Fibroblast of the conjunctiva (primary cell): ENCODE measurements around the gene TMEM94.
"Not testable (repeated sequence)": the region's sequence is repeated elsewhere in the genome, so short reads cannot be mapped to it uniquely, and the experiment has no call there.

Source experiments
- DNase-seq: peaks from one replicate; pipeline ENCODE4 v3.0.0-alpha.2; 2010; ENCODE audit warnings: low read depth

The TMEM94 gene

DNA sequence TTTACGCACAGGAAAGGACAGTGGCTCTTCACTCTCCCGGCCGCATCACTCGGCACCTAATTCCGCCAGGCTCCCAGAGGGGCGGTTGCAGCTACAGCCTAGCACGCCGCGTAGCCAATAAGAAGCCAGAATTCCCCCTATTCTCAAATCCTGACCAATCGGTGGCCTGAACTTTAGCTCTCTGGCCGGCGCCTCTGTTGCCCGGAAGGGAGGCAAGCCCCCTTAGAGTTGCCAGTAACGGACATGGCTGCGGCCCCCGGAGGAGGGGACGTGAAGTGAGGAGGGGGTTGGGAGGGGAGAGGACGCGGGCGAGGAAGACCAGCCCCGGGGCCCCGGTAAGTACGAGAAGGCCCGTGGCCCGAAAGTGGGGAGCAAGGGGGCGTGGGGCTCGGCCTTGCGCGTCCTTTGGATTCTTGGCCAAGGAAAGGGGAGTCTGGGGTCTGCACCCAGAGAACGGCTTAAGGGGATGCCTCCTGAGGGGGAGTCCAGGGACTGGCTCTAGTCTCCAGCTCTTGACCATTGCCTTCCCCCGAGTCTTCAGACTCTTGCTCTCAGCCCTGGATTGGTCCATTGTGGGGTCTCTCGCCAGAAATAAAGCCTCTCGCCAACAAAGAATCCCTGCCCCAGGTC is at the start of gene TMEM94:
TSS of gene TMEM94 (plus strand) at position 219 of the 630 bp plus-strand sequence. CDS start 15,271 bp downstream, outside the sequence.
- DNase-seq: peak; percentile 97

DNA sequence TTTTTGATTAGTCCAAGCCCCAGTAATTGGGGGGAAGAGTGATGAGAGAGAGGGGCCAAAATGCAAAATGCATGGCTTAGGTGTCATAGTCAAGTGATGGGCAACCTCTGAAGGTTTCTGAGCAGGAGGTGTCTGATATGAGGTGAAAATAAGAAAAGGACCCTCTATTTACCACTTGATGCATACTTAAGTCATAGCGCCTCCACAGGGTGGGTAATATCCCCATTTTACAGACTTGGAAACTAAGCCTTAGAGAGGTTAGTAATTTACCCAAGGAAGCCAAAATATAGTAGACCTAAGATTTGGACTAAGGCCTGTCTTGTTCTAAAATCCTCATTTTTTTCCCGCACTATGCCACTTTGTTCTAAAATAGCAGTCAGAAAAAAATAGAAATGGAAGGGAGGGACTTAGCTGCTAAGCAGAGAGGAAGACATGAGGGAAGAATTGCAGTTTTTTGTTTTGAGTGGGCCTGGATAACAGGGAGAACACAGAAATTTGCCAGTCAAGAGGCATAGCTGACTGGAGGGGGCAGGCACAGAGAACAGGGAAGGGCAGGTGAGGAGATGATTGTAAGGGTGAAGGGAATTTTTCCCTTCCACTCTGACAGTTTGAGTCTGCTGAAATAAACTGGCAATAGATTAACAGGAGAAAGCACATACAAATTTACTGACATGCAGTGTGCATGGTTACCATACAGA is 48.6 kb upstream of the TMEM94 start:
- no peak for DNase-seq

DNA sequence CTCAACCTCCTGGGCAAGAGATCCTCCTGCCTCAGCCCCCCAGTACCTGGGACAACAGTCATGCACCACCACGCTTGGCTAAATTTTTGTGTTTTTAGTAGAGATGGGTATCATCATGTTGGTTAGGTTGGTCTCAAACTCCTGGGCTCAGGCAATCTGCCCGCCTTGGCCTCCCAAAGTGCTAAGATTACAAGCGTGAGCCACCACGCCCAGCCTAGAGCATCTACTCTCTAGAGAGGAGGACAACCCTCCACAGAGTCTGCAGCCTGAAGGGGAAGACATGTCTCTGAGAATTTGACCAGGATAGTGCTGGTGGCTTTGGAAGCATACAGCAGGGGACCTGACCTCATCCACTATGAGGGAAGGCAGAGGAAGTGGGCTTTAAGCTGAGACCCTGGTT is 46.3 kb upstream of the TMEM94 start:
- DNase-seq: no peak

DNA sequence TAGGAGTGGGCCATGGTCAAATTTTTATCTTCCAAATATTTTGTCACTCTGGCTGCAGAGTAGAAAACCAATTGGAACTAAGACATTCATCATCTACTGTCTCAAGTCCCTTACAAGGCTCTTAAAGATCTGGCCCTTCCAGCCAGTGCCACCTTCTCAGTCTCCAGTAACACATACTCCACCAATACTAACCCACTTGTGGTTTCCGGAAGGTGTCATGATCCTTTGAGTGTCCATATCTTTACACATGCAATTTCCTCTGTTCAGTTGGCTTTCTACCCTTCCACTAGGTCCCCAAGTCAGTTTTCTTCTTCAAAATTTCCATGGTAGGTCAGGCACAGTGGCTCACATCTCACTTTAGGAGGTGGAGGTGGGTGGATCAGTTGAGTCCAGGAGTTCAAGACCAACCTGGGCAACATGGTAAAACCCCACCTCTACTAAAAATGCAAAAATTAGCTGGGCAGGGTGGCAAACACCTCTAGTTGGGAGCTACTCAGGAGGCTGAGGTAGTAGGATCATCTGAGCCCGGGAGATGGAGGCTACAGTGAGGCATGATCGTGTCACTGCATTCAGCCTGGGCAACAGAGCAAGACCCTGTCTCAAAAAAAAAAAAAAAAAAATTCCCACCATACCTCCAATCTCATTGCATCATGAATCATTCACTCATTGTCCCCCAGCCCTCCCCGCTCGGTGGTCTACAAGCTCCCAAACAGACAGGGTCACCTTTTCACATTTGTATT is 44.9 kb upstream of the TMEM94 start:
- no peak for DNase-seq

DNA sequence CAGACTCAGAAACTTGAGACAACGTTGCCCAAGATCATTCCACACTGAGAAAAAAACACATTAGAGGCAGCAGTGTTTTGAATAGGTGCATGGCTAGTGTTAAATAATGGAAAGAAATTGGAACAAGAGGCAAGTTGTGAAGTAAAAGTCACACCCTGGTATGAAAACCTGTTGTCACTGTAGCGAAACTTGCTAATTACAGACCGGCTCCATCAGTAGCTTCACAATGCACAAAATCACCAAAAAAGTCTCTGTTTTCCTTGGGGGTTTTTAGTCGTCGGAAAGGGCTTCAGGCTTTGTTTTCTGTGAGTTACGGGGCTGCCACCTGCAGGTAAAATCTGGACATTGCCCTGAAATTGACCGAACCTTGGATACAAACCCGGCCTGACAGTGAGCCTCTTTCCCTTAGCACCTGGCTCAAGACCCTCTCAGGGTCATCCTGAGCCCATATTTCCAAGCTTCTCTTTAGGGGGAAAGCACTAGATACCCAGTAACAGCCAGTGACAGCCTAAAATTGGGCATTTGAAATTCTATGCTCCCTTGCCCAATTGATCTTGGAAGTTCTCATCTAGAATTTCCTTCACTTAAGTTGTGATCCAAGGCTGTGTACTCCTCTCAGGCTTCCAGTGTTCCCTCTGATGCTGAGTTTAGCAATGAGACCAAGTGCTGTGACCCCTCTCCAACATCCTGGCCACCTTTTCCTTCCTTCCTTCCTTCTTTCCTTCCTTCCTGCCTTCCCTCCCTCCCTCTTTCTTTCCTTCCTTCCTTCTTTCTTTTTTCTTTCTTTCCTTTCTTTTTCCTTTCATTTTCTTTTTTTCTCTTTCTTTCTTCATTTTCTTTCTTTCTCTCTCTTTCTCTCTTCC is 43.7 kb upstream of the TMEM94 start:
- DNase-seq: peak; percentile 57

DNA sequence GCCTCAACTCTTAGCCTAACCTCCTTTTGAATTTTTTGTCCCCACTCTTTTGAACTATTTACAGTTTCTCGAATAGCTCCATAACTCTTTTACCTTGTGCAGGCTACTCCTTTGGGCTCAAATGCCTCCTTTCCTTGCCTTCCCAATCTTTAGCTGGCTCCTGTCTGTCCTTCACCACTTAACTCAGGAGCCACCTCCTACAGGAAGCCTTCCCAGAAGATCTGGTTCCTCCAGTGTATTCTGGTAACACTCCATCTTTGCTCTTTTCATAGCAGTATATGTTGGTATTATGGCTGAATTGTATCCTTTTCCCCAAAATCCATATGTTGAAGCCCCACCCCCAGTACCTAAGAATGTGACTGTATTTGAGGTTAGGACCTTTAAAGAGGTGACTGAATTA is 41.9 kb upstream of the TMEM94 start:
- no peak for DNase-seq

DNA sequence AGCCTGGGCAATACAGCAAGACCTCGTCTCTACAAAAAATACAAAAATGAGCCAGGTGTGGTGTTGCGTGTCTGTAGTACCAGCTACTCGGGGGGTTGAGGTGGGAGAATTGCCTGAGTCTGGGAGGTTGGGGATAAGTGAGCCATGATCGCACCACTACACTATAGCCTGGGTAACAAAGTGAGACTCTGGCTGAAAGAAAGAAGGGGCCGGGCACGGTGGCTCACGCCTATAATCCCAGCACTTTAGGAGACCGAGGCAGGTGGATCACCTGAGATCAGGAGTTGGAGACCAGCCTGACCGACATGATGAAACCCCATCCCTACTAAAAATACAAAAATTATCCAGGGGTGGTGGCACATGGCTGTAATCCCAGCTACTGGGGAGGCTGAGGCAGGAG is 40.4 kb upstream of the TMEM94 start:
- no peak for DNase-seq

DNA sequence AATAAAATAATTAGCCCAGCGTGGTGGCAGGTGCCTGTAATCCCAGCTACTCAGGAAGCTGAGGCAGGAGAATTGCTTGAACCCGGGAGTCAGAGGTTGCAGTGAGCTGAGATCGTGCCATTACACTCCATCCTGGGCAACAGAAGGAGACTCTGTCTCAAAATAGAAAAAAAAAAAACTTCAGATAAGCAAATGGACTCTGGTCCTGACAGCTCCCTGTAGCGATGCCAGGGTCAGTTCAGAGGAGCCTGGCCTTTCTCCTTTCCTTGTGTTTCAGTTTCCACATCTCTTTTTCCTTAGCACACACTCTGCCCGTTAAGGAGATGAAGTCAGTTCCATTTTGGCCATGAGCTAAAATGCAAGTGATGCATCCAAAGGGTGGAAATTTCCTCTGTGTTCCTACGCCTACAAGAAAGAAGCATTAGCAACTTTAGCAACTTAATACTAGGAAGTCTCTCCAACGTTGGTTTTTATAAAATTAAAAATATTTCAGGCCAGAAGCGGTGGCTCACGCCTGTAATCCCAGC is 39.3 kb upstream of the TMEM94 start:
- DNase-seq: no peak

DNA sequence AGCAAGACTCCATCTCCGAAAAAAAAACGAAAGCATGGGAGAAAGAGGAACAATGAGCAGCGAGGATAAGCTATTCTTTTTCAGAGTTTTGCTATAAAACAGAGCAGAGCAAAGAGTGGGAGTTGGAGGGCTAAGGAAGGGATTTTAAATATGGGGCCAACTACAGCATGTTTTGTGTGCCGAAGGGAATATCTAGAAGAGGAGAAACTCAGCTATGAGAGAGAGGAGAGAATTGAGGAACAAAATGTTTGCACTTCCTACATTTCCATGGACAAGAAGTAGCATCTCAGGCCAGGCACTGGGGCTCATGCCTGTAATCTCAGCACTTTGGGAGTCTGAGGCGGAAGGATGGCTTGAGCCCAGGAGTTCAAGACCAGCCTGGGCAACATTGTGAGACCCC is 37.9 kb upstream of the TMEM94 start:
- no peak for DNase-seq

DNA sequence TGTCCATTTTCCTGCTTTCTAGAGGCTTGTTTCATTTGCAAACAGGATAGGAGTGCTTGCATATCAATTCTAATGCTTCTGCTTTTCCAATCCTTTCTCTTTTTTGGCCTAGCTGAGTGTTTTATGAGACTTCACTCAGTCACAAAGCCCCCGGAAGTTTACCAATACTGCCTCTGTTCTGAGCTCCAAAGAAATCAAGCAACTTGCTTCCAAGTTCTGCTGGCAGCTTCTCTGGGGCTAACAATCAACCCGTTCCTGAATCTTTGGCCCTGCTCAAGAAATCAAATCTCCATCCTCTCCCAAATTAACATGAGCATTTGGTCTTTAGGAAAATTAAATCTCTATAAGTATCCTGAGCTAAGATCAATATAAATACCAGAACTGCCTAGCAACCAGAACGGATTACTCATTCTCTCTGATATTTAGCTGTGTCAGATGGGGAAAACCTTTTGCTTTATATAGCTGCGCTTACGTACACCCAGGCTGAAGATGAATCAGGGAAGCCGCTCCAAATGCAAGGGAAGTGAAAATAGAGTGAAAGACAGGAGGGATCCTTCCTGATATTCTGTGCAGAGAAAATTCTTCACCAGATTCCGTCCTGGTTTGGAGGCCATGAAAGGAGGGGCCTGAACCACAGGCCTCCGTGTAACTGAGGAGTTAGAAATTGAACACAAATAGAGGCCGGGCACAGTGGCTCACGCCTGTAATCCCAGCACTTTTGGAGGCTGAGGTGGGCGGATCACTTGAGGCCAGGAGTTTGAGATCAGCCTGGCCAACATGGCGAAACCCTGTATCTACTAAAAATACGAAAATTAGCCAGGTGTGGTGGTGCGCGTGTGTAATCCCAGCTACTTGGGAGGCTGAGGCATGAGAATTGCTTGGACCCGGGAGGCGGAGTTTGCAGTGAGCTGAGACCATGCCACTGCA is 27.6 kb upstream of the TMEM94 start:
- peak; percentile 61 for DNase-seq

DNA sequence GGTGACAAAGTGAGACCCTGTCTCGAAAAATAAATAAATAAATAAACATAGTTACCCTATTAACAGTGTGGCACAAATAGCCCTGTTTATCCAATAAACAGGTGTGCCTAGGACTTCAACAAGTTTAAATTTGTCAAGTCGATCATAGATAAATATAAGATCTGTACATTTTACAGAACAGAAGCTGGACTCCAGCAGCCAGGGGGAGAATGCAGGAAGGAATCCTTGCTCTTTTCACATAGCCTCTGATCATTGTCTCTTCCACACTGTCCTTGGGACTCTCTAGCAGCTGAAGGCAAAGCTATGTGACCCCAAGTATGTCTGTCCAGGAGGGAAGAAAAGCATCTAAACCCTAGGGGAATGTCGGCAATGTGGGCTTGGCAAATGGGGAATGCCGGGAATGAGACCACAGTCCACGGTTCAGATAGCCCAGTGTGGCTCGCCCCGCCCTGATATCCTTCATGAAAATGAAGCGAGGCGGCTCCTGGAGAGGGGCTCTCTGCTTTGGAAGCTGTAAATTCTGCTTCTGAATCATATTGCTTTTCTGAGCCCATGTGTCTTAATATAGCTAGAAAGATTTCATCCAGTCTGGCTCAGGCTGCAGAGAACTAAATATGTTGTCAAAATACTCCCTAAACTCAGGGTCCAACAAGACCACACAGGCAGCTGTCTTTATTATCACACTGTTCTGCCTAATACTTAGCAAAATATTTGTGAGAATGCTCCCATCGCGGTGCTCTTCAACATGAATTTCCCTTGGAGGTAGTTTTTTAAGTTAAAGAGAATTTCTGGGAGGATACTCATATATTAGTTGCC is 26.1 kb upstream of the TMEM94 start:
- DNase-seq: no peak

DNA sequence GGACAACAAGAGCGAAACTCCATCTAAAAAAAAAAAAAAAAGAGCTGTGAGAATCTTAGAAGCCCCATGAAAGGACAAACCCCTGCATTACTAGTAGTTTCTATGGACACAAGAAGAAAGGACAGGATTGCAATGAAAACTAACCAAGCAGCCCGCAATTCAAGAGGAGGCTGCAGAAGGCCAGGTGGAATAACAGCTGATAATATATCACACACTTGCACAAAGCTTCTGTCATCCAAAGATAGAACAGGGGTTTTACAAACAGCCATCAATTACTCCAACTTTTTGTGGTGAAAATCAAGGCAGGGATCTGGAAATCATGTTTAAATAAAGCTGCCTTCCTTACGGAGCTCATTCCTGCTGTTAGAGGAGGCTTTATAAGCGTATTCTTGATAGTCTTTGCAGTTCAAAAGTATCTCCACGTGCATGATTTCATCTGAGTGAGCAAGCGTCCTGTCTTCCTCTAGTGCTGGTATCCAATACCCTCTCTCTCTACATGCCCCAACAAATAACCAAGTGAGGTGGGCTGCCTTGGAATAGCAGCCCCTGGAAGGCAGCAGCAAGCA is 23.1 kb upstream of the TMEM94 start:
- DNase-seq: no peak

DNA sequence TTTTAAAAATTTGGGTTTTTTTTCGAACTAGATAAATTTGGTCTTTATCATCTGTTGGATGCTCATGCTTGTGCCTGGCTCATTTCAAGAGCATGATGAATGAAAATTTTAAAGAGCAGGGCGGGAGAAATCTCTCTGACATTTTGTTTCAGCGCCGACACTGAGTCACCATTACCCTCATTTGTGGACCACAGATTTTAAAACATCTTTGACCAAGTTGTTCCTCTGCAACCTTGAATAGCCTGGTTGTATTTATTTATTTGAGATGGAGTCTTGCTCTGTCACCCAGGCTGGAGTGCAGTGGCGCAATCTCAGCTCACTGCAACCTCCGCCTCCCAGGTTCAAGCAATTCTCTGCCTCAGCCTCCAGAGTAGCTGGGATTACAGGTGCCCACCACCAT is 22.0 kb upstream of the TMEM94 start:
- not testable (repeated sequence) for DNase-seq

DNA sequence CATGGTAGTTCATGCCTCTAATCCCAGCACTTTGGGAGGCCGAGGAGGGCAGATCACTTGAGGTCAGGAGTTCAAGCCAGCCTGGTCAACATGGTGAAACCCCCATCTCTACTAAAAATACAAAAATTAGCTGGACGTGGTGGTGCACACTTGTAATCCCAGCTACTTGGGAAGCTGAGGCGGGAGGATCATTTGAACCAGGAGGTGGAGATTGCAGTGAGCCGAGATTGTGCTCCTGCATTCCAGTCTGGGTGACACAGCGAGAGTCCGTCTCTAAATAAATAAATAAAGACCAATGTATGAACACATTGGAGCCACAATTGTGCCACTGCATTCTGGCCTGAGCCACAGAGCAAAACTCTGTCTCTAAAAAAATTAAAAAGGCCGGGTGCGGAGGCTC is 19.0 kb upstream of the TMEM94 start:
- DNase-seq: not testable (repeated sequence)

DNA sequence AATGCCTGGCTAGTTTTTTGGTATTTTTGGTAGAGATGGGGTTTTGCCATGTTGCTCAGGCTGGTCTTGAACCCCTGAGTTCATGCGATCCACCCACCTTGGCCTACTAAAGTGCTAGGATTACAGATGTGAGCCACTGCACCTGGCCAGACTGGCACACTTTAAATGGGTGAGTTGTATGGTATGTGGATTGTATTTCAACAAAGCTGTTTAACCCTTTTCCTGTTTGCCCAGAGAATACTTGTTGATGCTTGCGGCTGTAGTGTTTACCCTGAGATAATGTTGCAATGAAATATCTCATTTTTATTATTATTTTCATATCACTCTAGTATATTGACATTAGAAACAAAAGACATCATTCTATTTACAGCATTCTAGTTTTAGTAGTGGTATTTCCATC is 17.1 kb upstream of the TMEM94 start:
- no peak for DNase-seq

DNA sequence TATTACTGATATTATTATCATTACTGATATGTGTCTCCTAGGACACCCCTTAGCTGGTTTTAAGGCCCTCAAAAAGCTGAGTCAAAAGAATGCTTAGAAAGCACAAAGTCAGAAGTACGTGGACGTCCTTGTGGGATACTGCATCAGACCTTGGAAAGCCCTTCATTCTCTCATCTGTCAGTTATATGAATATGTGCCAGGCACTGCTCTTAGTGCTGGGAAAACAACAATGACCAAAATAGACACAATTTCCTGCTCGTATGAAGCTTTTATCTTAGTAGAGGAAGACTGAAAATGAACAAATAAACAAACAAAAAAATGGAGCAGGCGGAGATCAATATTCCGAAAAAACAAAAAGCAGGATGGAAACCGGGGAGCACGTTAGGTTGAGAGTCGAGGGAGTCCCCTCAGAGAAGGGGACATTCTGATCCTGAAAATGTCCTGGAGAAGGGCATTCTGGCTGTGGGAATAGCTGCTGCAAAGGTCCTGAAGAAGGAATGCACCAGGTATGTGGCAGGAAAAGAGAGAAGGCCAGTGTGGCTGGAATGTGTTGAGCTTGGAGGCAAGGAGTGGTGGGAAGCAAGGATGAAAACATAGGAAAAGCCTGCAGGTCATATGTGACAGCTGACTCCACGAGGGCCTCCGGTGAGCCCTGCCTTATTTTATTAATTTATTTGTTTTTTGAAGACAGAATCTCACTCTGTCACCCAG is 15.5 kb upstream of the TMEM94 start:
- no peak for DNase-seq

DNA sequence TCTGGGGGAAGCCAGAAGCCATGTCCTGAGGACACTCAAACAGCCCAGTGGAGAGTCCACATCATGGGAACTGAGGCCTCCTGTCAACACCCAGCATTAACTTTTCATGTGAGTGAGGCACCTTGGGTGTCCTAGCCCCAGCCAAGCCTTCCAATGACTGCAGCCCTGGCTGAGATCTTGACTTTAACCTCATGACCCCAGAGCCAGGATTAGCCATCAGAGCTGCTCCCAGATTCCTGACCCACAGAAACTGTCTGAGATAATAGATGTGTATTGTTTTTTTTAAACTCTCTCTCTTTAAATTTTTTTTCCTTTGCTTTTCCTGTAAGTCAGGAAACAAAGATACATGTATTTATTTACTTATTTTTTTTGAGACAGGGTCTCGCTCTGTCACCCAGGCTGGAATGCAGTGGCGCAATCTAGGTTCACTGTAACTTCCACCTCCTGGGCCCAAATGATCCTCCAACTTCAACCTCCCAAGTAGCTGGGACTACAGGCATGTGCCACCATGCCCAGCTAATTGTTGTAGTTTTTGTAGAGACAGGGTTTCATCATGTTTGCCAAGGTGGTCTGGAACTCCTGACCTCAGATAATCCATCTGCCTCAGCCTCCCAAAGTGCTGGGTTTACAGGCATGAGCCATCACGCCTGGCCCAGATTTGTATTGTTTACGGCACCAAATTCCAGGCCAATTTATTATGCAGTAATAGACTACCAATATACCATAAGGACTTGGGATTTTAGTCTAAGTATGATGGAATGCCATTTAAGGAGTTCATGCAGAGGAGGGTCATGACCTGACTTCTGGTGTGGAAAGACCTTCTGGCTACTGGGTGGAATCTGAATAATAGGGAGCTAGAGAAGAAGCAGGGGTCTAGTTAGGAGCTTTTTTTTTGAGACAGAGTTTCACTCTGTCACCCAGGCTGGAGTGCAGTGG is 14.0 kb upstream of the TMEM94 start:
- DNase-seq: no peak

DNA sequence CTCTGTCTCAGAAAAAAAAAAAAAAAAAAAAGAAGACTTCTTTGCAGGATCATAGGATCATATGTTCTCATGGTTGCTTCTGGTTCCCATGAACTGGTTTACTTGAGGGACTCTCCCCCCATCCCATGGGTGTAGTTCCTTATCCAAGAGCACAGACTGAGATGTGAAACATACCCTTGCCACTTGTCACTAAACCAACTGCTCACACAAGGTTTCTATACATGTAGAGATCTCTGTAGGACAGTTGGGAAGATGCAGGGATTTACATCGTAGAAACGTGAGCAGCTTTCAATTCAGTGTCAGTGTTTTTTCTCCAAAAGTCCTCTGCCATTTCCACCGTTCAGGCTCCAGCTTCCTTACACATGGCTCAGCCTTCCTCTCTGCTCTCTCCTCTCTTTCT is 11.1 kb upstream of the TMEM94 start:
- DNase-seq: no peak
